H54 (cell line): ENCODE results near the gene NDUFB3.
A peak's percentile ranks its signal among the peaks of the same experiment; 100 is the strongest.
"Not testable (repeated sequence)": the region's sequence is repeated elsewhere in the genome, so short reads cannot be mapped to it uniquely, and the experiment has no call there.

Experiments used
- DNase-seq: peaks from one replicate; pipeline ENCODE4 v3.0.0; 2011; ENCODE audit warnings: low spot score, mixed read lengths; ENCODE audit not compliant: insufficient read length
- FAIRE-seq: peaks from 3 replicates; lab custom pipeline; 2011; peaks lifted over from hg19 to GRCh38; lab: Jason Lieb, UNC
- POLR2A ChIP-seq: IDR thresholded peaks from 2 replicates; pipeline ENCODE4 v1.6.1; 2011; ENCODE audit warnings: low read depth, mild to moderate bottlenecking, low read length

Gene NDUFB3

GRCh38 chr2:201071479-201072200 lies at the start of gene NDUFB3, which contains the start of gene HYCC2:
Gene NDUFB3, plus strand, starts transcription at chr2:201072001. Its CDS starts 6,882 bp downstream, at chr2:201078883.
Gene HYCC2, minus strand, starts transcription at chr2:201071671. Its CDS starts 47,662 bp downstream, at chr2:201024009.
- peak; percentile 78 for TF ChIP-seq POLR2A
- FAIRE-seq (peak; percentile 97), DNase-seq (peak; percentile 81)

DNA sequence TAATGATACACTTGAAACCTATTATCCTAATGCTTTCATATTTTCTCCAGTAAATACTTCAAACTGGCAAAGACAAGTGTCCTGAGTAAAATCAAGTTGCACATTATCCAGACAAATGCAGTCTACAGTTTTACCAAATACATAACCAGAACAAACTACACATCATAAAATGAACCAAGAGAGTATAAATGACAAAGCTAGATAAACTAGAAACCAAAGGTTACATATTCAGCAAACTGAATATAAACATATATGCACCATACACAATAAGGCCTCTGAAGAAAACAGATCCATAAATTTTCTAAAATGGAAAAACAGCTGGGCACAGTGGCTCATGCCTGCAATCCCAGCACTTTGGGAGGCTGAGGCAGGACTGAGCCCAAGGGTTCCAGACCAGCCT lies 47.3 kb upstream of the NDUFB3 start:
- DNase-seq (no peak), FAIRE-seq (no peak)
- no peak for TF ChIP-seq POLR2A

DNA sequence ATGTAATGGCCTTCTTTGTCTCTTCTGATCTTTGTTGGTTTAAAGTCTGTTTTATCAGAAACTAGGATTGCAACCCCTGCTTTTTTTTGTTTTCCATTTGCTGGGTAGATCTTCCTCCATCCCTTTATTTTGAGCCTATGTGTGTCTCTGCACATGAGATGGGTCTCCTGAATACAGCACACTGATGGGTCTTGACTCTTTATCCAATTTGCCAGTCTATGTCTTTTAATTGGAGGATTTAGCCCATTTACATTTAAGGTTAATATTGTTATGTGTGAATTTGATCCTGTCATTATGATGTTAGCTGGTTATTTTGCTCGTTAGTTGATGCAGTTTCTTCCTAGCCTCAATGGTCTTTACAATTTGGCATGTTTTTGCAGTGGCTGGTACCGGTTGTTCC lies 37.4 kb upstream of the NDUFB3 start:
- not testable (repeated sequence) for FAIRE-seq, DNase-seq

- DNase-seq, FAIRE-seq: not testable (repeated sequence)
Observed at GRCh38 chr2:201038361-201038760, 33.4 kb upstream of the NDUFB3 start.

- TF ChIP-seq POLR2A, result no peak
- DNase-seq, result no peak
- FAIRE-seq, result no peak
Observed at GRCh38 chr2:201038855-201039254, 32.9 kb upstream of the NDUFB3 start.

DNA sequence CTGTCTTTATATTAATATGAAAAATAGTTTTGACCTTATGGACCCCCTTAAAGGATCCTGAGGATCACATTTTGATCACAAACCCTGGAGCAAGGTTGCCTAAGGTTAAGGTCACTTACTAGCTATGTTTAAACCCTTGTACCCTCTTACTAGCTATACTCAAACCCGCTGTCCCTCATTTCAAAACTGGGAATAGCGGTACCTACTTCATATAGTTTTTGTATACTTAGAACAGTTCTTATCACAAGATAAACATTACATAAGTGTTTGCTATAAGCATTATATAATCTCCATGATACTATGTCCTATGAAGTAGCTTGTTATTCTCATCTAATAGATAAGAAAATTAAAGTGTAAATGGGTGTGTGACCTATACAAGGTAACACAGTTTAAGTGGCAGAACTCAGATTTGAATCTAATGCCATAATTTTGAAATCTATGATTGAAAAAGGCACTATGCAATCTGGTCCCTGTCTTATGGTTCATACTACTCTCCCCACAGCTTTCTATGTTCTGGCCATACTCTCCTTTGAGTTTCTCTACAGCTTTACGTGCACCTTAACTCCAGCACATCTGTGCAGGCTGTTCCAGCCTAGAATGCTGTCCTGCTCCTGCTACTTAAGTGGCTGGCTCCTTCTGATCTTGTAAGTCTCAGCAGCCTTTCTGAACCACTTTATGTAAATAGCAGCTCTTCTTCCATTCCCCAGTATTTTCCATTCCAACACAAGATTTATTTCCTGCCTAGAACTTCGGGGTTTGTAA lies 30.8 kb upstream of the NDUFB3 start:
- peak; percentile 53 for FAIRE-seq
- no peak for TF ChIP-seq POLR2A
- no peak for DNase-seq

GRCh38 chr2:201042451-201042850 lies 29.4 kb upstream of the NDUFB3 start:
- DNase-seq, FAIRE-seq: not testable (repeated sequence)

DNA sequence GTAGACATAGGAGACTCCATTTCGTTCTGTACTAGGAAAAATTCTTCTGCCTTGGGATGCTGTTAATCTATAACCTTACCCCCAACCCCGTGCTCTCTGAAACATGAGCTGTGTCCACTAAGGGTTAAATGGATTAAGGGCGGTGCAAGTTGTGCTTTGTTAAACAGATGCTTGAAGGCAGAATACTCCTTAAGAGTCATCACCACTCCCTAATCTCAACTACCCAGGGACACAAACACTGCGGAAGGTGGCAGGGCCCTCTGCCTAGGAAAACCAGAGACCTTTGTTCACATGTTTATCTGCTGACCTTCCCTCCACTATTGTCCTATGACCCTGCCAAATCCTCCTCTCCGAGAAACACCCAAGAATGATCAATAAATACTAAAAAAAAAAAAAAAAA lies 28.8 kb upstream of the NDUFB3 start:
- DNase-seq, FAIRE-seq: not testable (repeated sequence)

DNA sequence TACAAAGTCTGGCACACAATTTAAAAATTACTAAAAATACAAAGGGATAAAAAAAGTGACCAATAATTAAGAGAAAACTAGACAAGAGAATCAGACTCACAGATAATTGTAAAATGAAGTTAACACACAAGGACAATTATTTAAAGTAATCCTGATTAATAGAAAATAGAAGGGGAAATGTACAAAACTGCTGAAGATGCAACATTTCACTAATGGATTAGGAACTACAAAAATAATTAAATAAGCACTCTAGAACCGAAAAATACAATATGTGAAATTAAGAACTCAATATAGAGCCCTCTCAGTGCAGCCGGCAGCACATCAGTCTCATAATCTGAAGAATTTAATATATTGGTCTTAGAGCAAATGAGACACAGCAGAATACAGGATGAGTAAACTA lies 24.9 kb upstream of the NDUFB3 start:
- DNase-seq (no peak), FAIRE-seq (no peak)
- TF ChIP-seq POLR2A, result no peak

- FAIRE-seq, result no peak
- no peak for TF ChIP-seq POLR2A
Observed at GRCh38 chr2:201049455-201049854, 22.3 kb upstream of the NDUFB3 start.

GRCh38 chr2:201057087-201057521 lies 14.7 kb upstream of the NDUFB3 start:
- no peak for FAIRE-seq
- no peak for TF ChIP-seq POLR2A
- DNase-seq, result no peak

More at GRCh38 chr2:201049455-201049854, 22.3 kb upstream of the NDUFB3 start:
- no peak for DNase-seq

- DNase-seq, result no peak
- FAIRE-seq, result no peak
- TF ChIP-seq POLR2A, result no peak
Observed at GRCh38 chr2:201057715-201058248, 14.0 kb upstream of the NDUFB3 start.

DNA sequence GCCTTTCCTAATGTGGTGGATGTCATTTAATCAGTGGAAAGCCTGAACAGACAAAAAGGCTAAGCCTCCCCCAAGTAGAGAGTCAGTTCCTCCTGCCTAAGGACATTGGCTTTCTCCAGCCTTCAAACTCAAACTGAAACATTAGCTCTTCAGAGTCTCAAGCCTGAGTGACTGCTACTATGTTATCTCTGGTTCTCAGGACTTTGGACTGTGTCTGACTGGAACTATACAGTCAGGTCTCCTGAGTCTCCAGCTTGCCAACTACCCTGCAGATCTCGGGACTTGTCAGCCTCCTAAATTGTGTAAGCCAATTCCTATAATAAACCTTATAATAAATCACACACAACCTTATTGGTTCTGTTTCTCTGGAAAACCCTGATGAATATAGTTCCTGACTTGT lies 12.9 kb upstream of the NDUFB3 start:
- TF ChIP-seq POLR2A, result no peak
- no peak for FAIRE-seq
- DNase-seq, result no peak

- no peak for TF ChIP-seq POLR2A
- no peak for FAIRE-seq
- DNase-seq, result no peak
Observed at GRCh38 chr2:201059961-201060755, 11.6 kb upstream of the NDUFB3 start.

DNA sequence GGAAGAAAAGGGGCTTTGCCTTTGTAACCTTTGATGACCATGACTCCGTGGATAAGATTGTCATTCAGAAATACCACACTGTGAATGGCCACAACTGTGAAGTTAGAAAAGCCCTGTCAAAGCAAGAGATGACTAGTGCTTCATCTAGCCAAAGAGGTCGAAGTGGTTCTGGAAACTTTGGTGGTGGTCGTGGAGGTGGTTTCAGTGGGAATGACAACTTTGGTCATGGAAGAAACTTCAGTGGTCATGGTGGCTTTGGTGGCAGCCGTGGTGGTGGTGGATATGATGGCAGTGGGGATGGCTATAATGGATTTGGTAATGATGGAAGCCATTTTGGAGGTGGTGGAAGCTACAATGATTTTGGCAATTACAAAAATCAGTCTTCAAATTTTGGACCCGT lies 8.3 kb upstream of the NDUFB3 start:
- not testable (repeated sequence) for FAIRE-seq, DNase-seq
